Measurements from ENCODE around the gene GGACT.

The GGACT gene

GRCh38 chr13:100547791-100548201 is 40.8 kb downstream of the GGACT start:
- no peak for DNase-seq (ENCODE audit: low read depth, low spot score)

DNA sequence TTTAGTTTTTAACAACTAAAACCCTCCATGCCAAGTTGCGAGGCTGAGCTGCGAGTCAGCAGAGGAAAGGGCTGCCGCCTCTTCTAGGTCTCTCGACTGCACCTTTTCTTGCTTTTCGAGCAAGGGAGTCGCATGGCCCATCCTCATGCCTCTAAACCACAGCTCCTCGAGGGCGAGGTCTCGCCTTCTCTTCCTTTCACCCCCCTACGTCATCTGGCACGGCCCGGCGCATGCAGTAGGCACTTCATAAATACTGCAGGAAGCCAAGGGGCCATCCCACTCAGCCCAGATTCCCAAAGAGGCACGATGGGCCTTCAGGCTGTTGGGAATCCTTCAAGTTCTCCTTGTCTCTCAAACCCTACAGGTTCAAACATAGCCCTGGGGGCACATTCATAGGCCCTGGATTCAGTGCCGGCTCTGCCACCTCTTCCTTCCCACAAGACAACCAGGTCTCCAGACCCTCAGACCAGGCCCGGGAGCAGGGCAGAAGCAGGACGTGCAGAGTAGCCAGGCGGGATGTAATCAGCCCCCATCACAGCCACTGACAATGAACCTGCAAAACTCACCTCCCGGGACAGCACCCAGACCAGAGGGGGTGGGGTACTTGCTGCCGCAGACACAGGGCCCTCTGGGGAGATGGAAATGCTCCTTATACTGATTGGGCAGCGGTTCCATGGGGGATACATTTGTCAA is 41.7 kb downstream of the GGACT start:
- no peak for DNase-seq (ENCODE audit: low read depth, low spot score)

- DNase-seq (ENCODE audit: low read depth, low spot score): no peak
Measured at GRCh38 chr13:100545684-100546061, 42.9 kb downstream of the GGACT start.

GRCh38 chr13:100544866-100545683 is 43.5 kb downstream of the GGACT start:
- DNase-seq (ENCODE audit: low read depth, low spot score): no peak

- peak; percentile 86 for DNase-seq (ENCODE audit: low read depth, low spot score)
Measured at GRCh38 chr13:100543872-100544602, 44.6 kb downstream of the GGACT start.

- no peak for DNase-seq (ENCODE audit: low read depth, low spot score)
Measured at GRCh38 chr13:100542826-100543156, 45.8 kb downstream of the GGACT start.

DNA sequence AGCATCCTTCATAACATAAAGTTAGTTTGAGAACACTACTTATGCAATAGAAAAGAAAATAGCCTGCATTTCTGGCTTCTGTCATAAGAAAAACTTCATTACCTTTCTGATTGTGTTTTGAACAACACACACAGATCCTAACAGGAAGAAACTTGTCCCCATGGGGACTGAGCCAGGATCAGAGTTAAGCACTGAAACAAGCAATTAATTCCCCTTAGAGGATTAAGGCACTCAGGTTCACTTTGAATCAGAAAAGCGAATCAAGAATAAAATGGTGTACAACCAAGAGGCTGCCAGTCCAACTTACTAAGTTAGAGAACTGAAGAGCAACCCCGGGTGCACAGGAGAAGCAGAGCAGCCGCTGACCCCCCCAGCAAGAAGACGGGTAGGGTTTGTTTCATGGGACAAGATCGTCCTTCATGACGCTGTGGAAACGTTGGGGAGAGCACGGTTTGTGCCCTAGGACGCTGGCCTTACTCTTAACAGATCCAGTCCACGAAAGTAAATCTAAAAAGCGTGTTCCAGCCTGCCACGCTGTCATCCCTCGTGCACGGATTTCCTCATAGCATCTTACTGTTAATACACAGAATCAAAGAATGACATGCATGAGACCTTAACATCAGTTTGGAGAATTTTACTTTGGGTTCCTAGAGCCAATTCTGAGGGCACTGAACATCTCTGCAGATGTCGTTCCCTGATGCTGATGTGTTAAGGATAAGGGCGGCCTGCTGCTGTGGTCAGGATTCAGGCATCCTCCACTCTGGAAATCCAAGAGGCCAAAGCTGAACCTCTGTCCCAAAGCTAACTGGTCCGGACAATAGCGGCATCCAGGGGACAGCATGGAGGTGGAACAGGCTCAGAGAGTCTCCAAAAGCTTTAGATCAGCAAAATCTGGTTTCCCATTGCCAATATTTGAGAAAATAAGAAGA is 46.4 kb downstream of the GGACT start:
- DNase-seq (ENCODE audit: low read depth, low spot score): no peak

GRCh38 chr13:100540621-100541020 is 48.0 kb downstream of the GGACT start:
- DNase-seq (ENCODE audit: low read depth, low spot score): no peak

DNA sequence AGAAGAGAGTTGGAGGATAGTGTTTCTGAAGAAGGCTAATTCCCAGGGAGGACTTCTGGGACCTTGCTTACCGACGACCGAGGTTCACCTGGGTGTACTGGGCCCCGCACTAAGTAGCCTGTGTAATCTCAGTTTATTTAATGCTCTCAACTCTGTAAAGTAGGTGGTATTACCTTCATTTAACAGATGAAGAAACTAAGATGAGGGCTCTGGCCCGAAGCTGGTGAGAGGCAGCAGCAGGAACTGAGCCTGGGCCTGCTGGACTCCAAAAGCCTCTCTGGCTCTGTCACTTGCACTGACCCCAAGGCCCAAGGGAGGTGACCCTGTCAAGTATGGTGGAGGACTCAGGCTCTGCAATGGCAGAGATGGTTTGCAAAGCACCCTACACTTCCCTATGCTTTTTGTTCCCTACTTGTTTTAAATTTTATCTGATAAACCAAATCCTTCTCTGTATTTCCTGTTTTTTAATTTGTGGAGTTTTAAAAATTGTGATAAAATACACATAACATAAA is 50.6 kb downstream of the GGACT start:
- DNase-seq (ENCODE audit: low read depth, low spot score): no peak

DNA sequence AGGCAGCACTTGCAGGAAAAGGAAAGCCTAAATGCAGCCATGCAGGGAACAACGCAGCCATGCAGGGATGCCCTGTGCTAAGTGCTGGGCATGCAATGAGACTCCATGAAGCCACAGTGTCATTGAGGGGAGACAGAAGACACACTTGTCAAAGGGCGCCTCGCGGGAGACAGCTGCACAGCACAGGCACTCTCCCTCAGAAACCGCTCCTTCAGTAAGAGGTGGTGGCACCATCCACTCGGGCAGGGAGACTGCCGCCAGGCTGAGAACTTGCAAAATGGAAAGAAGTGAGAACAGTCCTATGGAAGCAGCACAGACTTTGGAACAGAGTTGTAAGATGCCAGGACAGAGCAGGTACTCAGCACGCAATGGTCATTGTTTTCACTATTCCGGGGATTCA is 51.1 kb downstream of the GGACT start:
- no peak for DNase-seq (ENCODE audit: low read depth, low spot score)

DNA sequence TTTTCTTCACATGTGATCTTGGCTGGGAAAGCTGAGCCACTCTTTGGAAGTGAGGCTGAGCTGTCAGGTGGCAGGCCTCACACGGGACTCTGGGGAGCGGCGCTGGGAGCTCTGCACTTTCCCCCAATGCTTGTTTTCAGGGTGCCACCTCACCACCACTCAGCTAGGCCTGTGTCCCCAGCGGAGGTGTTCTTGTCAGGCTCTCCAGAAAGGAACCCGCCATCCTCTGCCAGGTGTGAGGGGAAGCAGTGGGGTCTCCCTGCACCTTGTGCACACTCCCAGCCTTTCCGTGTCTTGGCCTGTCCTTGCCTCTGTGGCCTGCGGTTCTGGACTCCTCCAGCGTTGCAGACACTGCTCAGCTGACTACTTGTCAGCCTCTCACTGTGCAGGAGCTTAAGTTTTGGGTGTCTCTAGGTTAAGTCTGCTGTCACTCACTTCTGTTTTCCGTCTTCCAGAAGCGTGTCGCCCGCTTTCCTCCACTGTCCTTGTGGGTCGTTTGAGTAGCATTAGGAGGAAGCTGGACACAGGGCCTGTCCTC is 51.9 kb downstream of the GGACT start:
- no peak for DNase-seq (ENCODE audit: low read depth, low spot score)

DNA sequence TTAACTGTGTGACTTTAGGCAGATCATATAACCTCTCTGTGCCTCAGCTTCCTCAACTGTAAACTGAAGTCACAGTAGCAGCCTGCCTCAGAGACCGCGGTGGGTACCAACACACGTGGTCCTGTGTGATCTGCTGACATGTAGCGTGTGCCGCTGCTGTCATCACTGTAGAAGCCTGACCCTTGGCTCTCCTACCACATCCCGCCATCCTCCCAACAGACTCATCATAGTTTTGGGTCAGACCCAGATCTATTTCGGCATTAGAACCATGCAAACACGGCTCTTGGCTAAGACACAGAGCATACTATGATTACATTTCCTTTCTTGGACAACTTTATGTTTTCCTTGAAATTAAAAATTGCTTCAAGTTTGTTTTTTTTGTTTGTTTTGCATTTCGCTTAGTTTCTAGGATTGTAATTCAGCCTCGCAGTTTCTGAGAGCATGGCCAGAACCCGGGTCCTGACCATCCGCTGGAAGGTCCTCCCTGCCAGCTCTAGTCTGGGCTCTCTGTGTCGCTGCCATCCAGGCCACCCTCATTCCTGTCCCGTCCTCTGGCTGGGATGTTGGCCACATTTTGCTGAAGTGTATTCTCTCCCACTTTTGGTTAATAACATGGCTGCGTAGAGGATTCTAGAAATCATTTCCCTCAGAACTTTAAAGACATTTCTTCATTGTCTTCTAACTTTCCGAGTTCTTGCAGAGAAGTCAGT is 53.0 kb downstream of the GGACT start:
- DNase-seq (ENCODE audit: low read depth, low spot score): no peak

DNA sequence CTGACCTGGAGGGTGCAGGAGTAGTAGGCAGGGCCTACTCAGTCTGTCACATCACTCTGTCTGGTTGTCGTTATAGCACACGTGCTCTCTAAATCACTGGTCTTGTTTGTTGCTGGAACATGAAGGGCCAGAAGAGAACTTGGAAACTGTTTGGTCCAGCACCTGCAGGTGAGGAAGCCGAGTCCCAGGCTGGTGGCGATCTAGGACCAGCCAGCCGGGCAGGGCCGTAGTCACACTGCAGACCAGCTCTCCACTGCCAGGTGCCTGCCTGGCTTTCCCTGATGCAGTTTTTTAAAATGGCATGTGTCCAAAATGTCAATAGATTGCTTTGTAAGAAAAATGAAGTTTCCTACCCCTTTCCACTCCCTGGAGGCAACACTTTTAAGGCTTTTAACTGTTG is 53.7 kb downstream of the GGACT start:
- DNase-seq (ENCODE audit: low read depth, low spot score): no peak

GRCh38 chr13:100534147-100534843 is 54.3 kb downstream of the GGACT start:
- DNase-seq (ENCODE audit: low read depth, low spot score): no peak

DNA sequence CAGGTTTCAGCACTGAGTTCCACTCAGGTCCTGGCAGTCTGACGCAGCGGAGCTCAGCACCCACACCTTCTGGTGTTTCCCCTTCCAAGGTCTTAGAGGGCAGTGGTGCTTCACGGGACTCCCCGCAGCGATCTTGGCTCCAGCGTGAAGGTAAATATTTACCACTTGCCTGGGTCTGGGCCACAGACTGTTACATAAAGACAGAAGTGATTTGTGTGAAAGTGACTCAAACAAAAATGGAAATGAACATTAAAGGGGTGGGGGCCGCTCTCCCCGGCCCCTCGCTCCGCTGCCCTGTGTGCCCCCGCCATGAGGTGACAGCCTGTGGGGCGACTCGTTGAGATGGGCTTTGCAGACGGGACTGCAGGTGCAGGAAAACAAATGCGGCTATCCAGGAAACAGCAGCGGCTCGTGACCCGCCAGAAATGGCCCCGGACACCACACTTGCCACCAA is 55.0 kb downstream of the GGACT start:
- DNase-seq (ENCODE audit: low read depth, low spot score): no peak

- DNase-seq (ENCODE audit: low read depth, low spot score): no peak
Measured at GRCh38 chr13:100532836-100533435, 55.7 kb downstream of the GGACT start.

DNA sequence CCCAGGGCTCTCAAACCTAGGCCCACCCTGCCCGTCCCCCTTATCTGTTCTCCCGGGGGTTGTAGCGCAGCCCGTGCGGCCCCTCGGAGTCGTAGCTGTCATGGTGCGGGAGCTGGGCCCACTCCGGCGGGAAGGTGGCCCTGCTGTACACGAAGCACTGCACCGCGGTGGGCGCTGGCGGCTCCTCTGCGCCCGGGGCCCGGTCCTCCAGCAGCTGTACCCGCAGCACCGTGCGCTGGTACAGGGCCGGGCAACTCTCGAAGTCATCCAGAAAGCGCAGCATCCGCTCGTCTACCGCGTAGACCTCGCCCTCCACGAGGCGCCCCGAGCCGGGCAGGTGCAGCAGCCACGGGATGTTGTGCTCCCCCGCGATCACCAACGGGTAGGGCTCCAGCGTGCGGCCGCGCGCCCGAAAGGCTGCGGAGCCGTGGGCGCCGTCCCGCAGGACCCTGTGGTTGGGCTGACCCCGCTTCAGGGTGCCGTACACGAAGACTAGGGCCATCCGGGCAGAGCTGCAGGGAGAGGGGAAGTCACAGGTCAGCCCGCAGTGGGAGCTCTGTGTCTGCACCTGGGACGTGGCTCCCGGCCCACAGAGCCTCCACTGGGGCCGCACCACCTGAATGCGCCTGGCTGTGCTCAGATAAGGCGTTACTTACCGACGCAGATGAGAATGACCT is 56.4 kb downstream of the GGACT start:
- no peak for DNase-seq (ENCODE audit: low read depth, low spot score)

DNA sequence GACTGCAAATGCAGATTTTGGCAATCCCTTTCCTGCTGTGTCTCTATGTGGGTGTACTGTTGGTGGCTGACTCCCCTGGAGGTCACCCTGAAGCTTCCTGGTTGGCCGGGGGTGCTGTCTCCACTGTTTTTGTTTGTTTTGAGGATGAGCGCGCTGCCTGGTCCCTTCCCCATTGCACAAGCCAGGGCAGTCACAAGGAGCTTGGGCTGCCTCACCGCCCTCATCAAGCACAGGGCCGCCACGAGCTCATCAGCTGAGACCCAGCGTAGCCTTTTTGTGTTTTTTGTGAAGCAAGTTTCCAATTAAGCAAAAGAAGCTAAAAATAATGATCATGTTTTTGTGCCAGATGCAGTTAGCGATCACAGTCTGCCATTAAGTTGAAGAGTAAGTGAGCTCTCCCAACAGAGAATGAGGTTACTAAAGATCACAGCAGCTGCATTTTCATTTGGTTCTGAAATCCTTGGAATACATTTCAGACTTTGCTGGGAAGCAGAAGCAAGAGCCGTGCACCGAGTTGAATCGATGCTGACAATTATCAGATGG is 57.8 kb downstream of the GGACT start:
- no peak for DNase-seq (ENCODE audit: low read depth, low spot score)
